ENCODE results near the gene BST2. TPM values are rescaled to one million over a fixed set of nuclear protein-coding genes. Genes with fewer than 3 reads are reported as not detected.

BST2 gene
- total RNA-seq, 3 donors from 2014 or later (not counting 1 experiment from before 2014, with no cell fraction given), result 84.8 to 106 (median 100) TPM

- intact Hi-C loops (cut with micrococcal nuclease), result loop anchor here (10.0 kb wide), 1 partner anchor 75 kb away; the partner anchor contains the start of genes ANO8 and GTPBP3
- H3K27ac ChIP-seq (ENCODE audit: low read length), result no peak overlapping the region
- H3K27me3 Mint-ChIP-seq (ENCODE audit: low read depth in 2 of 2), result no peaks in the 10 kb centered on the region
Observed at GRCh38 chr19:17409990-17410389, 4.6 kb upstream of the BST2 start.

GRCh38 chr19:17406887-17407196 is 1.4 kb upstream of the BST2 start:
- peak overlapping the region; percentile 78 for H3K4me3 ChIP-seq (ENCODE audit: low read length)
- no peaks in the 10 kb centered on the region for H3K27me3 ChIP-seq (ENCODE audit: control insufficient read depth, insufficient read depth, low read length)
- H3K4me1 ChIP-seq (ENCODE audit: control insufficient read depth, insufficient read depth, low read length), result peaks cover 56% of the 10 kb centered on the region
- no peaks in the 10 kb centered on the region for H3K9me3 ChIP-seq (ENCODE audit: control insufficient read depth, insufficient read depth, low read length)
- no peaks in the 10 kb centered on the region for H3K36me3 Mint-ChIP-seq
- ATAC-seq, result no peak
- no peaks in the 10 kb centered on the region for H3K9me3 Mint-ChIP-seq
- H3K27ac ChIP-seq (ENCODE audit: low read length), result peak overlapping the region; percentile 89
- H3K4me3 Mint-ChIP-seq, result peak overlapping the region; percentile 96
- peaks cover 19% of the 10 kb centered on the region for H3K36me3 ChIP-seq (ENCODE audit: control insufficient read depth, insufficient read depth, low read length)
- 14% methylated on average over 2 of the region's 2 CpGs for WGBS (ENCODE audit: insufficient coverage)
- H3K4me1 Mint-ChIP-seq, result peaks cover 43 to 45% of the 10 kb centered on the region in 2 donors
- peak overlapping the region; percentile 89 to 97 for H3K27ac Mint-ChIP-seq
- intact Hi-C loops (cut with micrococcal nuclease), result loop anchor here (10.0 kb wide), 1 partner anchor 72 kb away; the partner anchor contains the start of genes ANO8 and GTPBP3
- no peak for TF ChIP-seq CTCF (IDR thresholded peaks at IDR 0.05)
- H3K27me3 Mint-ChIP-seq (ENCODE audit: low read depth in 2 of 2), result no peaks in the 10 kb centered on the region
- DNase-seq, result no peak

More at GRCh38 chr19:17409990-17410389, 4.6 kb upstream of the BST2 start:
- ATAC-seq (no peak), DNase-seq (no peak)
- no peaks in the 10 kb centered on the region for H3K9me3 ChIP-seq (ENCODE audit: control insufficient read depth, insufficient read depth, low read length)
- no peak overlapping the region for H3K4me3 Mint-ChIP-seq
- 96% methylated on average over 8 of the region's 9 CpGs for WGBS (ENCODE audit: insufficient coverage)
- peaks cover 38 to 40% of the 10 kb centered on the region in 2 donors for H3K4me1 Mint-ChIP-seq
- no peak for TF ChIP-seq CTCF (IDR thresholded peaks at IDR 0.05)
- peaks cover 31% of the 10 kb centered on the region for H3K4me1 ChIP-seq (ENCODE audit: control insufficient read depth, insufficient read depth, low read length)
- no peaks in the 10 kb centered on the region for H3K27me3 ChIP-seq (ENCODE audit: control insufficient read depth, insufficient read depth, low read length)
- no peaks in the 10 kb centered on the region for H3K9me3 Mint-ChIP-seq
- peaks cover 32% of the 10 kb centered on the region for H3K36me3 ChIP-seq (ENCODE audit: control insufficient read depth, insufficient read depth, low read length)
- no peaks in the 10 kb centered on the region for H3K36me3 Mint-ChIP-seq
- H3K4me3 ChIP-seq (ENCODE audit: low read length), result no peak overlapping the region
- no peak overlapping the region for H3K27ac Mint-ChIP-seq

GRCh38 chr19:17406046-17406886 is 836 bp upstream of the BST2 start:
- 2% methylated on average over 8 of the region's 10 CpGs for WGBS (ENCODE audit: insufficient coverage)

More at GRCh38 chr19:17406046-17406886, 836 bp upstream of the BST2 start:
- Mint-ChIP-seq H3K27me3 (ENCODE audit: low read depth in 2 of 2) (no peaks in the 10 kb centered on the region), H3K36me3 (no peaks in the 10 kb centered on the region), H3K4me1 (peaks cover 43 to 45% of the 10 kb centered on the region in 2 donors), H3K27ac (peak overlapping the region; percentile 89 to 97), H3K4me3 (peak overlapping the region; percentile 96), H3K9me3 (no peaks in the 10 kb centered on the region)
- Histone ChIP-seq H3K9me3 (ENCODE audit: control insufficient read depth, insufficient read depth, low read length) (no peaks in the 10 kb centered on the region), H3K27me3 (ENCODE audit: control insufficient read depth, insufficient read depth, low read length) (no peaks in the 10 kb centered on the region), H3K4me3 (ENCODE audit: low read length) (peak overlapping the region; percentile 78), H3K36me3 (ENCODE audit: control insufficient read depth, insufficient read depth, low read length) (peaks cover 18% of the 10 kb centered on the region), H3K4me1 (ENCODE audit: control insufficient read depth, insufficient read depth, low read length) (peaks cover 56% of the 10 kb centered on the region), H3K27ac (ENCODE audit: low read length) (peak overlapping the region; percentile 89)
- DNase-seq (peak; percentile 33 to 47), ATAC-seq (peak; percentile 10 to 42 (median 12))
- TF ChIP-seq CTCF (IDR thresholded peaks at IDR 0.05), result no peak
- intact Hi-C loops (cut with micrococcal nuclease), result loop anchor here (10.0 kb wide), 1 partner anchor 71 kb away; the partner anchor contains the start of genes ANO8 and GTPBP3
